Lung (tissue), 12 donors: Measurements from ENCODE around the gene BASP1. TPM values are rescaled to one million over a fixed set of nuclear protein-coding genes. Genes with fewer than 3 reads are reported as not detected.
A peak's percentile ranks its signal among the peaks of the same experiment; 100 is the strongest.

Experiments used
- ATAC-seq: fragments of 200-7000 bp; cut with Tn5 transposase; one replicate; pipeline ENCODE4 v1.9.1; 2020; ENCODE audit warnings: moderate number of reproducible peaks; ENCODE audit not compliant: insufficient read depth, low FRiP score
- DNase-seq, 3 donors: peaks; one replicate each; pipeline ENCODE4 v3.0.0-alpha.2; 2013 to 2017
- H3K27ac ChIP-seq, 2 donors: one replicate each; pipeline ENCODE4 v1.5.1; 2013; ENCODE audit warnings: mild to moderate bottlenecking in 2 of 2, moderate library complexity in 2 of 2, control low read depth in 1 of 2, inconsistent platforms in 1 of 2, low read depth in 1 of 2, low read length in 1 of 2
- H3K27me3 ChIP-seq, 3 donors: one replicate each; pipeline ENCODE4 v1.5.1; 2013; ENCODE audit warnings: low read length in 2 of 3; ENCODE audit not compliant: control insufficient read depth in 3 of 3, insufficient read depth in 3 of 3
- H3K36me3 ChIP-seq, 4 donors: one replicate each; pipeline ENCODE4 v1.5.1; 2013; ENCODE audit warnings: low read length in 4 of 4, mild to moderate bottlenecking in 1 of 4, moderate library complexity in 1 of 4; ENCODE audit not compliant: control insufficient read depth in 4 of 4, insufficient read depth in 4 of 4
- H3K4me1 ChIP-seq, 5 donors: one replicate each; pipeline ENCODE4 v1.5.1; 2013; ENCODE audit warnings: low read length in 5 of 5, mild to moderate bottlenecking in 2 of 5, moderate library complexity in 1 of 5; ENCODE audit not compliant: control insufficient read depth in 5 of 5, insufficient read depth in 5 of 5
- H3K4me3 ChIP-seq: one replicate; pipeline ENCODE4 v1.5.1; 2013; ENCODE audit warnings: mild to moderate bottlenecking, control low read depth, moderate library complexity
- H3K9ac ChIP-seq, 2 donors: one replicate each; pipeline ENCODE4 v1.5.1; 2013; ENCODE audit warnings: low read length in 2 of 2, control low read depth in 1 of 2; ENCODE audit not compliant: insufficient read depth in 1 of 2
- H3K9me3 ChIP-seq, 4 donors: one replicate each; pipeline ENCODE4 v1.5.1; 2013; ENCODE audit warnings: low read length in 3 of 4, mild to moderate bottlenecking in 1 of 4, moderate library complexity in 1 of 4; ENCODE audit not compliant: control insufficient read depth in 4 of 4, insufficient read depth in 3 of 4
- WGBS, 2 donors: extraction: QIAGEN DNeasy Blood & Tissue Kit; methylation state at CpG; one replicate each; pipeline ENCODE4 v1.1.7; 2013; 5-methylcytosine and 5-hydroxymethylcytosine counted together
- polyA plus RNA-seq, 2 donors: library from polyadenylated mRNA; stranded (reverse); fragments of 200-250 nt; gene quantifications; one replicate each; pipeline ENCODE4 v1.2.1, GENCODE V29; 2013
- total RNA-seq, 2 donors: library from RNA; depleted of rRNA in 1 of 2; stranded (reverse); fragments of >200 nt in 1 of 2; gene quantifications; one replicate each; pipeline ENCODE4 v1.2.1, GENCODE V29; 2014 to 2021
- TF ChIP-seq, protein P1 (sequence below): IDR thresholded peaks from 2 replicates; pipeline ENCODE4 v1.5.1; 2012; ENCODE audit warnings: mild to moderate bottlenecking; ENCODE audit errors: control extremely low read depth, extremely low read depth
- donor health status: control.
- donor health status: control.
- donor health status: Bipolar disorder and iron deficiency.
- donor health status: healthy.
- donor health status: DM: yes; HTN: yes; CAD: no.

BASP1 gene
- total and polyA plus RNA-seq, 4 donors = 12.7 to 118 (median 33.2) TPM

DNA sequence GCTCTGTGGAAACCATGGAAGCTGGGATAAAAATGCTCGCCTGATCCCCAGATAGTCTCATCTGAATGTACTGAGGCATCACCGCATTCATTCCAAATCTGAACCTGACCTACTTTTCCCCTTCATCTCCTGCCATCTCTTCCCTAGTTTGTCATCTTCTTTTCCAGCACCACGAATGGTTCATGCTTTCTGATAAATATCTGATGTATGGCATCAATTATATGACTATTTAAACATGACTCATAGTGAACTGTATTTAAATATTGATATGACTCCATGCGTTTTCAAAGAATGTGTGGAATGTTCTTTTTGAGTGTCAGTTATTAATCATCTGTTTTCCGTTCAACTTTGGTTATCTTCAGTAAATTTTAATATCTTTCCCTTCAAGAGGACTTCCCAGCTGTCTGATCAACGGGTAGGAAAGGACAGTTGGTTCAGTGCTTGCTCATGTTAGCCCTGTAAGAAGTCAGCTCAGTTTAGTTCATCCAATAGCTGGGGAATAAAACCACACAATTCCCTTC lies 21.1 kb downstream of the BASP1 start:
- TF ChIP-seq, protein P1, sequence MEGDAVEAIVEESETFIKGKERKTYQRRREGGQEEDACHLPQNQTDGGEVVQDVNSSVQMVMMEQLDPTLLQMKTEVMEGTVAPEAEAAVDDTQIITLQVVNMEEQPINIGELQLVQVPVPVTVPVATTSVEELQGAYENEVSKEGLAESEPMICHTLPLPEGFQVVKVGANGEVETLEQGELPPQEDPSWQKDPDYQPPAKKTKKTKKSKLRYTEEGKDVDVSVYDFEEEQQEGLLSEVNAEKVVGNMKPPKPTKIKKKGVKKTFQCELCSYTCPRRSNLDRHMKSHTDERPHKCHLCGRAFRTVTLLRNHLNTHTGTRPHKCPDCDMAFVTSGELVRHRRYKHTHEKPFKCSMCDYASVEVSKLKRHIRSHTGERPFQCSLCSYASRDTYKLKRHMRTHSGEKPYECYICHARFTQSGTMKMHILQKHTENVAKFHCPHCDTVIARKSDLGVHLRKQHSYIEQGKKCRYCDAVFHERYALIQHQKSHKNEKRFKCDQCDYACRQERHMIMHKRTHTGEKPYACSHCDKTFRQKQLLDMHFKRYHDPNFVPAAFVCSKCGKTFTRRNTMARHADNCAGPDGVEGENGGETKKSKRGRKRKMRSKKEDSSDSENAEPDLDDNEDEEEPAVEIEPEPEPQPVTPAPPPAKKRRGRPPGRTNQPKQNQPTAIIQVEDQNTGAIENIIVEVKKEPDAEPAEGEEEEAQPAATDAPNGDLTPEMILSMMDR = no peak
- no peak overlapping the region for H3K27ac ChIP-seq
- H3K27me3 ChIP-seq = no peaks in the 10 kb centered on the region
- H3K9me3 ChIP-seq = no peaks in the 10 kb centered on the region
- no peak overlapping the region for H3K4me3 ChIP-seq
- peaks cover 0 to 7% (median 0%) of the 10 kb centered on the region in 4 donors for H3K36me3 ChIP-seq
- no peak overlapping the region for H3K9ac ChIP-seq
- DNase-seq (no peak), ATAC-seq (no peak)
- WGBS, 2 donors = 53 to 65% methylated on average over 6 of the region's 6 CpGs
- H3K4me1 ChIP-seq = peaks cover 0 to 4% (median 0%) of the 10 kb centered on the region in 5 donors

GRCh38 chr5:17239953-17240352 lies 22.5 kb downstream of the BASP1 start:
- Histone ChIP-seq H3K9me3 (no peaks in the 10 kb centered on the region), H3K27me3 (no peaks in the 10 kb centered on the region), H3K36me3 (peaks cover 0 to 7% (median 0%) of the 10 kb centered on the region in 4 donors), H3K4me1 (peaks cover 0 to 4% (median 0%) of the 10 kb centered on the region in 5 donors), H3K27ac (no peak overlapping the region), H3K9ac (no peak overlapping the region), H3K4me3 (no peak overlapping the region)
- TF ChIP-seq, protein P1 = no peak
- 95 to 96% methylated on average over 6 of the region's 6 CpGs for WGBS, 2 donors
- no peak for ATAC-seq
- no peak for DNase-seq

GRCh38 chr5:17240487-17240886 lies 23.1 kb downstream of the BASP1 start:
- Histone ChIP-seq H3K27me3 (no peaks in the 10 kb centered on the region), H3K9ac (no peak overlapping the region), H3K4me1 (peaks cover 0 to 4% (median 0%) of the 10 kb centered on the region in 5 donors), H3K4me3 (no peak overlapping the region), H3K9me3 (no peaks in the 10 kb centered on the region), H3K27ac (no peak overlapping the region), H3K36me3 (peaks cover 0 to 5% (median 0%) of the 10 kb centered on the region in 4 donors)
- ATAC-seq (no peak), DNase-seq (no peak)
- TF ChIP-seq, protein P1 = no peak
- WGBS, 2 donors = 91 to 97% methylated on average over 1 of the region's 1 CpG

GRCh38 chr5:17241635-17242034 lies 24.2 kb downstream of the BASP1 start:
- H3K36me3 ChIP-seq = no peaks in the 10 kb centered on the region
- peaks cover 0 to 4% (median 0%) of the 10 kb centered on the region in 5 donors for H3K4me1 ChIP-seq
- H3K27me3 ChIP-seq = no peaks in the 10 kb centered on the region
- no peak overlapping the region for H3K27ac ChIP-seq
- H3K9ac ChIP-seq = no peak overlapping the region
- TF ChIP-seq, protein P1 = no peak
- H3K9me3 ChIP-seq = no peaks in the 10 kb centered on the region
- WGBS, 2 donors = 79 to 91% methylated on average over 7 of the region's 7 CpGs
- H3K4me3 ChIP-seq = no peak overlapping the region
- DNase-seq (peak in 1 of 3 donors; percentile 42), ATAC-seq (no peak)
